HG02610 (cell line): ENCODE measurements around the gene TIMM13.
"Not testable (repeated sequence)": the region's sequence is repeated elsewhere in the genome, so short reads cannot be mapped to it uniquely, and the experiment has no call there.

ENCODE experiments used
- ATAC-seq: cut with Tn5 transposase; IDR thresholded peaks from one replicate; pipeline ENCODE4 v1.9.1; 2021; ENCODE audit warnings: mild to moderate bottlenecking, moderate library complexity; ENCODE audit not compliant: unreplicated experiment

Gene TIMM13

GRCh38 chr19:2416321-2417097 lies 10.9 kb downstream of the TIMM13 start:
- ATAC-seq, result no peak

GRCh38 chr19:2415973-2416319 lies 11.4 kb downstream of the TIMM13 start:
- no peak for ATAC-seq

GRCh38 chr19:2415281-2415972 lies 12.0 kb downstream of the TIMM13 start:
- no peak for ATAC-seq

GRCh38 chr19:2413629-2414028 lies 13.8 kb downstream of the TIMM13 start:
- ATAC-seq, result no peak

- no peak for ATAC-seq
Observed at GRCh38 chr19:2413159-2413558, 14.2 kb downstream of the TIMM13 start.

- ATAC-seq, result no peak
Observed at GRCh38 chr19:2412449-2412848, 14.9 kb downstream of the TIMM13 start.

GRCh38 chr19:2411709-2412108 lies 15.7 kb downstream of the TIMM13 start:
- ATAC-seq, result no peak

GRCh38 chr19:2410023-2410422 lies 17.4 kb downstream of the TIMM13 start:
- no peak for ATAC-seq

GRCh38 chr19:2409352-2409912 lies 18.0 kb downstream of the TIMM13 start:
- no peak for ATAC-seq

- ATAC-seq, result no peak
Observed at GRCh38 chr19:2408247-2408646, 19.1 kb downstream of the TIMM13 start.

GRCh38 chr19:2399582-2399981 lies 27.8 kb downstream of the TIMM13 start:
- ATAC-seq, result no peak

- no peak for ATAC-seq
Observed at GRCh38 chr19:2398735-2399305, 28.6 kb downstream of the TIMM13 start.

GRCh38 chr19:2397173-2397572 lies 30.2 kb downstream of the TIMM13 start:
- not testable (repeated sequence) for ATAC-seq

- ATAC-seq, result not testable (repeated sequence)
Observed at GRCh38 chr19:2395293-2395829, 32.0 kb downstream of the TIMM13 start.

- no peak for ATAC-seq
Observed at GRCh38 chr19:2394442-2395292, 32.7 kb downstream of the TIMM13 start.

GRCh38 chr19:2394054-2394441 lies 33.3 kb downstream of the TIMM13 start:
- ATAC-seq, result no peak

- not testable (repeated sequence) for ATAC-seq
Observed at GRCh38 chr19:2392899-2393298, 34.5 kb downstream of the TIMM13 start.

GRCh38 chr19:2392366-2392765 lies 35.0 kb downstream of the TIMM13 start:
- ATAC-seq, result no peak

GRCh38 chr19:2391118-2391725 lies 36.2 kb downstream of the TIMM13 start:
- ATAC-seq, result no peak

- no peak for ATAC-seq
Observed at GRCh38 chr19:2389594-2389993, 37.8 kb downstream of the TIMM13 start.
